GM21360 (cell line): ENCODE results near the gene GBX2.

Source experiments
- ATAC-seq: cut with Tn5 transposase; IDR thresholded peaks from one replicate; pipeline ENCODE4 v1.9.1; 2021; ENCODE audit warnings: mild to moderate bottlenecking, moderate library complexity; ENCODE audit not compliant: unreplicated experiment

GBX2 gene

GRCh38 chr2:236184701-236185100 lies 16.5 kb upstream of the GBX2 start:
- ATAC-seq = no peak

- no peak for ATAC-seq
Measured at GRCh38 chr2:236180831-236181453, 12.8 kb upstream of the GBX2 start.

GRCh38 chr2:236180076-236180816 lies 12.1 kb upstream of the GBX2 start:
- no peak for ATAC-seq

- ATAC-seq = no peak
Measured at GRCh38 chr2:236179236-236180075, 11.3 kb upstream of the GBX2 start.

- ATAC-seq = no peak
Measured at GRCh38 chr2:236178890-236179235, 10.7 kb upstream of the GBX2 start.

- no peak for ATAC-seq
Measured at GRCh38 chr2:236177967-236178889, 10.0 kb upstream of the GBX2 start.

- no peak for ATAC-seq
Measured at GRCh38 chr2:236177604-236177966, 9.4 kb upstream of the GBX2 start.

- no peak for ATAC-seq
Measured at GRCh38 chr2:236176951-236177350, 8.8 kb upstream of the GBX2 start.

- ATAC-seq = no peak
Measured at GRCh38 chr2:236176417-236176816, 8.2 kb upstream of the GBX2 start.

GRCh38 chr2:236175548-236176150 lies 7.5 kb upstream of the GBX2 start:
- no peak for ATAC-seq

- ATAC-seq = no peak
Measured at GRCh38 chr2:236173729-236174607, 5.8 kb upstream of the GBX2 start.

GRCh38 chr2:236173036-236173728 lies 5.0 kb upstream of the GBX2 start:
- no peak for ATAC-seq

GRCh38 chr2:236172255-236173035 lies 4.3 kb upstream of the GBX2 start:
- no peak for ATAC-seq

- ATAC-seq = no peak
Measured at GRCh38 chr2:236171680-236172254, 3.6 kb upstream of the GBX2 start.

GRCh38 chr2:236171181-236171679 lies 3.0 kb upstream of the GBX2 start:
- no peak for ATAC-seq

- no peak for ATAC-seq
Measured at GRCh38 chr2:236170590-236171165, 2.5 kb upstream of the GBX2 start.
